K562 (cell line): Measurements from ENCODE around the gene NBEAL2.

ENCODE experiments used
- ELK1 ChIP-seq: sonication (generic); formaldehyde crosslinking; IDR thresholded peaks from 2 replicates; pipeline ENCODE4 v1.8.1; 2022; ENCODE audit warnings: missing genetic modification reagents
- ELK3 ChIP-seq: fragments of 450-650 bp; formaldehyde crosslinking; IDR thresholded peaks from 2 replicates; pipeline ENCODE4 v1.4.0; 2020; ENCODE audit warnings: mild to moderate bottlenecking
- HCFC1 ChIP-seq: IDR thresholded peaks from 2 replicates; pipeline ENCODE4 v1.6.1; 2012; ENCODE audit warnings: low read depth, low read length, improper control_type of control experiment
- KLF1 ChIP-seq: fragments of 450-650 bp; IDR thresholded peaks from 2 replicates; pipeline ENCODE4 v1.6.1; 2016; ENCODE audit warnings: missing genetic modification characterization, missing compliant biosample characterization
- PML ChIP-seq: IDR thresholded peaks from 2 replicates; pipeline ENCODE4 v1.6.1; 2012; ENCODE audit warnings: low read length, inconsistent platforms
- POLR2AphosphoS5 ChIP-seq: IDR thresholded peaks from 2 replicates; pipeline ENCODE4 v1.6.1; 2011; ENCODE audit warnings: mild to moderate bottlenecking, low read depth, low read length, moderate library complexity; ENCODE audit not compliant: control insufficient read depth, insufficient read depth
- STAT5A ChIP-seq: IDR thresholded peaks from 2 replicates; pipeline ENCODE4 v1.6.1; 2012; ENCODE audit warnings: low read length, inconsistent platforms, borderline replicate concordance
- TCF7L2 ChIP-seq: fragments of 150-350 bp; IDR thresholded peaks from 2 replicates; pipeline ENCODE4 v1.6.1; 2016; ENCODE audit warnings: low read depth, mild to moderate bottlenecking, low read length, moderate library complexity
- U2AF2 ChIP-seq: fragments of 200-400 bp; formaldehyde crosslinking; optimal IDR thresholded peaks from 2 replicates; pipeline ENCODE3; 2017; ENCODE audit warnings: low read depth, mild to moderate bottlenecking, low read length
- ZBTB26 ChIP-seq: fragments of 450-650 bp; formaldehyde crosslinking; IDR thresholded peaks from 2 replicates; pipeline ENCODE4 v1.4.0; 2022; ENCODE audit warnings: missing genetic modification characterization
- ZC3H11A ChIP-seq: IDR thresholded peaks from 2 replicates; pipeline ENCODE4 v1.6.1; 2012; ENCODE audit warnings: low read depth, low read length, improper control_type of control experiment
- ZNF121 ChIP-seq: sonication (generic); formaldehyde crosslinking; conservative IDR thresholded peaks from 2 replicates; pipeline ENCODE4 v1.8.0; 2022; ENCODE audit warnings: missing genetic modification reagents
- ZNF395 ChIP-seq: fragments of 200-800 bp; sonication (Bioruptor generic); IDR thresholded peaks from 2 replicates; pipeline ENCODE4 v1.6.1; 2017; ENCODE audit warnings: missing genetic modification characterization, missing compliant biosample characterization
- ZNF696 ChIP-seq: fragments of 250-450 bp; sonication (Bioruptor Pico); conservative IDR thresholded peaks from 2 replicates; pipeline ENCODE4 v1.4.0; 2020; ENCODE audit warnings: mild to moderate bottlenecking, moderate library complexity

DNA sequence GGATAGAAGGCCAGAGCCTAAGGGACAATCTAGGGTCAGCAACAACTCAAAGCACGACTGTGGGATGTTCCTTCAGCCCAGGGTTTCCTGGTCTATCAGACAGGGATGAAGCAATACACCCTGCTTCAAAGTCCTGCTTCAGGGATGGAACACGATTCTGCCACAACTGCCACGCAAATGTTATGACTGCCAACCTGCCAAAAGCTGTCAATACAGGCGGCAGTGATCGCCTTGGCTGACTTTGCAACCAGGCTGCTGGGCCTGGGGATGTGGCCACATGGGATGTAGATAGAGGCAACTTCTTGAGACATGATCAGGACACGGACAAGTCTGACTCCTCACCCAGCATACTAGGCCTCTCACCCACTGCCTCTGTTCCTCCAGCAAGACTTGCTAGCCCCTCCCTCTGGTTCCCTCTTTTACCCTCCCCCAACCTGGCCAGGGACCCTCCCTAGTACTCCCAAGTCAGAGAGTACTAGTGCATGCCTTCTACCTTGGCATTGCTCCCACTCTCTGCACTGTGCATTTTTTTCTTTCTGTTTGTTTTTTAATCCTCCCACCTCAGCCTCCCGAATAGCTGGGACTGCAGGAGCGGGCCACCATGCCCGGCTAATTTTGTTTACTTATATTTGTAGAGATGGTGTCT, 10.6 kb upstream of the NBEAL2 start:
- TF ChIP-seq TCF7L2 (no peak), ZBTB26 (CRISPR knock-in tag) (no peak), U2AF2 (no peak), PML (no peak), STAT5A (no peak), ELK1 (CRISPR knock-in tag) (no peak), ZNF696 (CRISPR knock-in tag) (no peak), ZC3H11A (no peak), POLR2AphosphoS5 (no peak), ELK3 (CRISPR knock-in tag) (no peak), HCFC1 (no peak), ZNF121 (CRISPR knock-in tag) (no peak), KLF1 (tag) (no peak), ZNF395 (CRISPR knock-in tag) (no peak)
